Testis (tissue), 3 donors: ENCODE measurements around the gene CCDC192. TPM values are rescaled to one million over a fixed set of nuclear protein-coding genes. Genes with fewer than 3 reads are reported as not detected.

Experiments
- DNase-seq: peaks from one replicate; pipeline ENCODE4 v3.0.0-alpha.2; 2019
- H3K27ac ChIP-seq, 2 donors: fragments of 200-600 bp; sonication (generic); one replicate each; pipeline ENCODE4 v1.5.1; 2019
- H3K27me3 ChIP-seq: fragments of 200-600 bp; sonication (generic); one replicate; pipeline ENCODE4 v1.5.1; 2019
- H3K36me3 ChIP-seq: fragments of 200-600 bp; sonication (generic); one replicate; pipeline ENCODE4 v1.5.1; 2017; ENCODE audit warnings: low read depth; ENCODE audit errors: missing control alignments
- H3K4me1 ChIP-seq: fragments of 200-600 bp; sonication (generic); one replicate; pipeline ENCODE4 v1.5.1; 2019
- H3K4me3 ChIP-seq, 2 donors: fragments of 200-600 bp; sonication (generic); one replicate each; pipeline ENCODE4 v1.5.1; 2017 to 2019
- H3K9me3 ChIP-seq: fragments of 200-600 bp; sonication (generic); one replicate; pipeline ENCODE4 v1.5.1; 2017
- POLR2A ChIP-seq: fragments of 450-650 bp; IDR thresholded peaks from one replicate; pipeline ENCODE4 v1.6.1; 2017; ENCODE audit warnings: antibody characterized with exemption, mild to moderate bottlenecking, moderate library complexity
- WGBS, 2 donors: methylation state at CpG; one replicate each; pipeline ENCODE4 v1.1.5; 2018; 5-methylcytosine and 5-hydroxymethylcytosine counted together
- intact Hi-C: fragments of 100-400 bp; cut with DNase I; formaldehyde crosslinking; loops from one replicate; pipeline ENCODE4 v1.15.1; 2023; ENCODE audit warnings: low total_unique reads
- polyA plus RNA-seq: library from polyadenylated mRNA; stranded (reverse); fragments of 350-450 nt; fragmentation: Illumina TruSeq; extraction: RNeasy Lipid Tissue Mini Kit (QIAGEN cat#74804); gene quantifications from one replicate; pipeline ENCODE4 v1.2.3, GENCODE V29; 2014; ENCODE audit warnings: low read depth, low replicate concordance; ENCODE audit not compliant: insufficient read depth
- total RNA-seq, 2 donors: library from RNA; depleted of rRNA; stranded (reverse); fragments of >200 nt; gene quantifications; one replicate each; pipeline ENCODE4 v1.2.3, GENCODE V29; 2016
- TF ChIP-seq, protein P1 (sequence below), 3 experiments: fragments of 450-650 bp in 2 of 3; fragments of 200-600 bp in 1 of 3; sonication (generic) in 1 of 3; IDR thresholded peaks; one replicate each; pipeline ENCODE4 v1.5.1; 2016 to 2019; ENCODE audit warnings: antibody characterized with exemption in 3 of 3, mild to moderate bottlenecking in 2 of 3, moderate library complexity in 1 of 3

CCDC192 gene
- total and polyA plus RNA-seq, 3 donors from 2014 or later: 7.8 to 22.6 (median 12.9) TPM

DNA sequence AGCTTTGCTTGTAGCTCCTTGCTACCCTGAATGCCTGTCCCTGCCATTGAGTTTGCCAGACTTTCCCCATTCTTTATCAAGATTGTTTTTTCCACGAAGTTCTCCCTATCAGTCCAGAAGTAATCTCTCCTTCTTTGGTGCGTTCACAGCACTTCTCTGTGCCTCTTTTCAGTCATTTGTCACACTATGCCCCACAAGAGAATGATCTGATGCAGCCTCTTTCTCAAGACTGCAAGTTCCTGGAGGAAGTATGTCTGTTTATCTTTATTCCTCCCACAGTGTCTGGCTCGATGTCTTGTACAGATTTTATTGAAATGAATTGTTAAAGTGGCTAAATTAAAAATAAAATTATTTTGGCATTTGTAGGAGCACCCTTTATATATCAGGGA lies 99.3 kb downstream of the CCDC192 start:
- Histone ChIP-seq H3K27me3 (no peaks in the 10 kb centered on the region), H3K4me1 (no peaks in the 10 kb centered on the region), H3K4me3 (no peak overlapping the region), H3K9me3 (no peaks in the 10 kb centered on the region), H3K27ac (no peak overlapping the region), H3K36me3 (no peaks in the 10 kb centered on the region)
- TF ChIP-seq POLR2A: no peak
- TF ChIP-seq, protein P1, sequence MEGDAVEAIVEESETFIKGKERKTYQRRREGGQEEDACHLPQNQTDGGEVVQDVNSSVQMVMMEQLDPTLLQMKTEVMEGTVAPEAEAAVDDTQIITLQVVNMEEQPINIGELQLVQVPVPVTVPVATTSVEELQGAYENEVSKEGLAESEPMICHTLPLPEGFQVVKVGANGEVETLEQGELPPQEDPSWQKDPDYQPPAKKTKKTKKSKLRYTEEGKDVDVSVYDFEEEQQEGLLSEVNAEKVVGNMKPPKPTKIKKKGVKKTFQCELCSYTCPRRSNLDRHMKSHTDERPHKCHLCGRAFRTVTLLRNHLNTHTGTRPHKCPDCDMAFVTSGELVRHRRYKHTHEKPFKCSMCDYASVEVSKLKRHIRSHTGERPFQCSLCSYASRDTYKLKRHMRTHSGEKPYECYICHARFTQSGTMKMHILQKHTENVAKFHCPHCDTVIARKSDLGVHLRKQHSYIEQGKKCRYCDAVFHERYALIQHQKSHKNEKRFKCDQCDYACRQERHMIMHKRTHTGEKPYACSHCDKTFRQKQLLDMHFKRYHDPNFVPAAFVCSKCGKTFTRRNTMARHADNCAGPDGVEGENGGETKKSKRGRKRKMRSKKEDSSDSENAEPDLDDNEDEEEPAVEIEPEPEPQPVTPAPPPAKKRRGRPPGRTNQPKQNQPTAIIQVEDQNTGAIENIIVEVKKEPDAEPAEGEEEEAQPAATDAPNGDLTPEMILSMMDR (IDR thresholded peaks at IDR 0.05): no peak
- intact Hi-C loops: no loop called here
- DNase-seq: no peak
- WGBS, 2 donors: 29 to 37% methylated on average over 3 of the region's 3 CpGs

DNA sequence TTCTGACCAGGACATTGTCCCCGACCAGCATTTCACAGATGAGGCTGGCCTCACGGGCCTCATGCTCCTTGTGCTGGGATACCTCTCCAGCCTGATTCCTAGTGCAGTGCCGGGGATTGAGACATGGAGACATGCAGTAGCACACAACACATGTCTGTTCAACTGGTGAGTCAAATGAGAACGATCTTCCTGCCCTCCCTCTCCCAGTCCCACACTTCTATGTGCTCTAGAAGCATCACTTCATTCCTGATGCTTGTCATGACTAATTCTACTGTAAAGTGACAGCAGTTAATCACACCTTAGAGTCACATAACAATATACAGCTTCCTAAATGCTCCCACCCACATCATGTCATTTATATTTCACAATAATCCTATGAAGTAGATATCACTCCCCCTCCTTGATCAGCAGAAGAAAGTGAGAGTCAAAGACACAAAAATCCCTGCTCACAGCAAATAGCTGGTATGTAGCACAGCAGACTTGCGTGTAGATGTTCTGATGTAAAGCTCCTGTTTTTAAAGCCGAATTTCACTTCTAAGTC lies 101.8 kb downstream of the CCDC192 start:
- H3K27ac ChIP-seq: no peak overlapping the region
- TF ChIP-seq, protein P1 (IDR thresholded peaks at IDR 0.05): no peak
- TF ChIP-seq POLR2A: no peak
- no peak for DNase-seq
- no peaks in the 10 kb centered on the region for H3K4me1 ChIP-seq
- WGBS, 2 donors: 75 to 76% methylated on average over 6 of the region's 6 CpGs
- intact Hi-C loops: no loop called here
- H3K4me3 ChIP-seq: no peak overlapping the region
- H3K36me3 ChIP-seq: no peaks in the 10 kb centered on the region
- H3K9me3 ChIP-seq: no peaks in the 10 kb centered on the region
- H3K27me3 ChIP-seq: no peaks in the 10 kb centered on the region

DNA sequence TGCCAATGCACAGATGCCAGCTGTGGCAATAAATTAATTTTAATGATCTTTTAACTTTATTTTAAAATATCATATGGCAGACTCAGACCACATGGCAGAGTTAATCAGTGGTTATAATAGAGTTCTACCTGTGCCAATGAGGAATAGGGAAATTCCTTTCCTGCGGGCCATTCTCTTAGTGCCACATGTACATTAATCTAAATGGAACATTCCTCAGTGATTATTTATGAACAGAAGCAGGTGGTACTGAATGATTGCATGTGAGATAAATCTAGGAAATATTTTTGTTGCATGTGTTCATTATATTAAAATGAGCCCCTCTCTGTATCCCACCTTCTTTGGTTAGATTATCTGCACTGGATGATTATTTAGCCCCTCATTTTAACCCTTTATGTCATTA lies 102.3 kb downstream of the CCDC192 start:
- intact Hi-C loops: no loop called here
- 90 to 95% methylated on average over 1 of the region's 1 CpG for WGBS, 2 donors
- Histone ChIP-seq H3K4me3 (no peak overlapping the region), H3K36me3 (no peaks in the 10 kb centered on the region), H3K4me1 (no peaks in the 10 kb centered on the region), H3K27me3 (no peaks in the 10 kb centered on the region), H3K9me3 (no peaks in the 10 kb centered on the region), H3K27ac (no peak overlapping the region)
- no peak for DNase-seq
- TF ChIP-seq, protein P1 (IDR thresholded peaks at IDR 0.05): no peak
- TF ChIP-seq POLR2A: no peak

DNA sequence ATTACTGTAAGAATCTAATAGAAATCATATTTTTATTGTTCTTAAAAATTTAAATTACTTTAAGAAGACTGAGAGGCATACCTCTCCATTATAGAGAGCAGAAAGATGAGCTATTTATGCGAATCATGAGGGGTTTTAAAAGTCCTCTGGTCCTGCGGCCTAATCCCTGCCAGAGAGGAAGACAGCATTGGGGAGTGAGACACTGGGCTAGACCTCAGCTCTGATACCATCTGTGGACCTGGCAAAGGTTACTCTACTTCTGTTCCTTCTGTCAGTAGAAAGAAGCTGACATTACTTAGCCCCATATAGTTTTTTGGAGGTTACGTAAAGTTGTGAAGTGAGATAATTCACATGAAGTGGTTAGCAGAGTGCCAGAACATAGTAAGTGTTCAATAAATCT lies 103.6 kb downstream of the CCDC192 start:
- TF ChIP-seq, protein P1 (IDR thresholded peaks at IDR 0.05): no peak
- TF ChIP-seq POLR2A: no peak
- H3K4me1 ChIP-seq: no peaks in the 10 kb centered on the region
- WGBS, 2 donors: 93 to 94% methylated on average over 3 of the region's 3 CpGs
- intact Hi-C loops: no loop called here
- no peak overlapping the region for H3K4me3 ChIP-seq
- no peaks in the 10 kb centered on the region for H3K9me3 ChIP-seq
- H3K36me3 ChIP-seq: no peaks in the 10 kb centered on the region
- H3K27me3 ChIP-seq: no peaks in the 10 kb centered on the region
- no peak for DNase-seq
- H3K27ac ChIP-seq: no peak overlapping the region

DNA sequence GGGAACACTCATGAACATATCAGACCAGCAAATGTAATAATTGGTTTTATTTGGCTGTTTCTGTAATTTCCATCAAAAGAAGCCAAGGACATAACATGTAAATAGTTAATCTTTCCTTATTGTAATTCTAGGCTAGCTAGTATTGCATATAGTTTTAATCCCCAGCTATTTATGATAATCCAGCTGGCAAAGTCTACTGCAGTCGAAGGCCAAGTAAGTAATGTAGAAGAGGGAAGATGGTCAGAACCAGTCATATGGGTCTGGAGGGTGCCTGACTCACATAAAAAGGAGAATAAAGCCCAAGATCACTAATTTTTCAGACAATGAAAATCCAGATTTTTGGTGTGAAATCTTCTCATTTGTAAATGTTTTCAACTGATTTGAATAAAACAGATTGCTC lies 106.3 kb downstream of the CCDC192 start:
- TF ChIP-seq, protein P1 (IDR thresholded peaks at IDR 0.05): no peak
- TF ChIP-seq POLR2A: no peak
- no peak overlapping the region for H3K4me3 ChIP-seq
- H3K27ac ChIP-seq: no peak overlapping the region
- intact Hi-C loops: no loop called here
- no peaks in the 10 kb centered on the region for H3K36me3 ChIP-seq
- no peaks in the 10 kb centered on the region for H3K9me3 ChIP-seq
- no peaks in the 10 kb centered on the region for H3K27me3 ChIP-seq
- no peak for DNase-seq
- 91 to 93% methylated on average over 1 of the region's 1 CpG for WGBS, 2 donors
- H3K4me1 ChIP-seq: no peaks in the 10 kb centered on the region
